T-helper 1 cell treated with Interleukin-12 subunit alpha and Interleukin-12 subunit beta and Interleukin-4 antibody, amounts not matched to agents 30 μg/mL and 1 μg/mL, for 36 hours (primary cell): ENCODE measurements around the gene MAML2.

Experiments used
- H3K27ac Mint-ChIP-seq: one replicate; pipeline ENCODE4 v1.8.0; 2021; ENCODE audit warnings: mild to moderate bottlenecking, mixed read lengths
- H3K27me3 Mint-ChIP-seq: one replicate; pipeline ENCODE4 v1.8.0; 2021; ENCODE audit warnings: low read depth, mixed read lengths
- H3K36me3 Mint-ChIP-seq: one replicate; pipeline ENCODE4 v1.8.0; 2021; ENCODE audit warnings: low read depth, mixed read lengths
- H3K4me1 Mint-ChIP-seq: one replicate; pipeline ENCODE4 v1.8.0; 2021; ENCODE audit warnings: low read depth, mixed read lengths
- H3K4me3 Mint-ChIP-seq: one replicate; pipeline ENCODE4 v1.8.0; 2021; ENCODE audit warnings: mild to moderate bottlenecking, moderate library complexity, mixed read lengths
- H3K9me3 Mint-ChIP-seq: one replicate; pipeline ENCODE4 v1.8.0; 2021; ENCODE audit warnings: mixed read lengths

The MAML2 gene

DNA sequence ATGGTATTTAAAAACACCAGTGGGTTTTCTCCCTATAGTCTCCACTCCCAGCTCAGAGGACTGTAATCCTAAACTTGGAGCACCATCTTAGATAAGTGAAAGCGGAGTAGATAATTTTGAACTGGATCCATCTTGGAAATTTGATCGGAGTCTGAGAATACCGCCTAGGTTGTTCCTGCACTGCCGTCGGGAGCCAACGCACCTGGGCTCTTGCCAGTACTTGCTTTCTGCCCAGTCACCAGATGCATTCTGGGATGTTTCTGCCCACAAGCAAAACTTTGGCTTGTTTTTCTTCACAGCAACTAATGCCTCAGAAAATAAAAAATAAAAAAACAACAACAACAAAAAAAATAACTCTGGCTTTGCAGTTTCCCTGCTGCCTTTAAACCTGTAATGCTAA lies 306.1 kb downstream of the MAML2 start:
- Mint-ChIP-seq H3K4me3 (no peak overlapping the region), H3K27ac (no peak overlapping the region), H3K36me3 (peaks cover 3% of the 10 kb centered on the region), H3K27me3 (no peaks in the 10 kb centered on the region), H3K4me1 (peaks cover 1% of the 10 kb centered on the region), H3K9me3 (no peaks in the 10 kb centered on the region)

GRCh38 chr11:96035740-96036078 lies 307.3 kb downstream of the MAML2 start:
- no peaks in the 10 kb centered on the region for H3K27me3 Mint-ChIP-seq
- H3K27ac Mint-ChIP-seq, result no peak overlapping the region
- H3K4me1 Mint-ChIP-seq, result peaks cover 1% of the 10 kb centered on the region
- H3K36me3 Mint-ChIP-seq, result peaks cover 3% of the 10 kb centered on the region
- H3K9me3 Mint-ChIP-seq, result no peaks in the 10 kb centered on the region
- no peak overlapping the region for H3K4me3 Mint-ChIP-seq

DNA sequence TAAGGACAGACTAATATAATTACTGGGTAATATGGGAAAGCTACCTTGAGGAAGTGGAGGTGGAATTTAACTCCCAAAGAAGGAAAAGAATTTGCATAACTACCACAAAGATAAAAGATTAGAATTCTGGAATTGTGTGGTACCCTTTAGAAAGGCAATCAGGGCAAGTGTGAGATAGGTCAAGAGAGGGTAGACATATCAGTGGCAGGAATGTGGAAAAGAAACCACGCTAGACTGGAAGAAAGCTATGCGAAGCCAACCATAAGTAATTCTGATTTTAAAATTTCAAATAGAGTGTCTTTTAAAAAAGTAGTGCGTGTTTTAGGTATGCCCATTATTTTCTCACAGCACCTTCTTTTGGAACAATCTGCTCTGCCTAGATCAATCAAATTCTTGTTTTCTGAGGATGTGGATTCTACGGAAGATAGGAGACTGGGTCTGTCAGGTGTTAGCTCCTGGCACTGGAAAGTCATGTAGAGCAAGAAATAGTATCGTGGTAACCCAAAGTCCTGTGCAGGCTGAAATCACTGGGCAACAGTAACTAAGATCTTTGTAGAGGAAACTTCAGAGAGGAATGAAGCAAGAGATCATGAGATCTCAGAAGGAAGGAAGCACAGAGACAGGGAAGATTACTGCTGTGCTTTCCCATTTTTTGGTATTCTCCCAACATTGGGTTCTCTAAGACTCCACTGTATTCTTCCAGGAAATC lies 307.8 kb downstream of the MAML2 start:
- peaks cover 1% of the 10 kb centered on the region for H3K4me1 Mint-ChIP-seq

GRCh38 chr11:96033599-96033998 lies 309.4 kb downstream of the MAML2 start:
- Mint-ChIP-seq H3K27ac (no peak overlapping the region), H3K27me3 (no peaks in the 10 kb centered on the region), H3K9me3 (no peaks in the 10 kb centered on the region), H3K4me3 (no peak overlapping the region), H3K4me1 (peaks cover 1% of the 10 kb centered on the region), H3K36me3 (peaks cover 3% of the 10 kb centered on the region)

More for the DNA sequence above, 307.8 kb downstream of the MAML2 start:
- Mint-ChIP-seq H3K27me3 (no peaks in the 10 kb centered on the region), H3K4me3 (no peak overlapping the region), H3K36me3 (peaks cover 3% of the 10 kb centered on the region), H3K27ac (no peak overlapping the region), H3K9me3 (no peaks in the 10 kb centered on the region)

GRCh38 chr11:96033095-96033494 lies 309.9 kb downstream of the MAML2 start:
- Mint-ChIP-seq H3K9me3 (no peaks in the 10 kb centered on the region), H3K27ac (no peak overlapping the region), H3K36me3 (peaks cover 3% of the 10 kb centered on the region), H3K4me3 (no peak overlapping the region), H3K4me1 (peaks cover 1% of the 10 kb centered on the region), H3K27me3 (no peaks in the 10 kb centered on the region)

- Mint-ChIP-seq H3K36me3 (peaks cover 7% of the 10 kb centered on the region), H3K4me1 (peaks cover 2% of the 10 kb centered on the region), H3K27ac (no peak overlapping the region), H3K27me3 (no peaks in the 10 kb centered on the region), H3K9me3 (no peaks in the 10 kb centered on the region), H3K4me3 (no peak overlapping the region)
Measured at GRCh38 chr11:96028746-96029145, 314.2 kb downstream of the MAML2 start.

- Mint-ChIP-seq H3K27me3 (no peaks in the 10 kb centered on the region), H3K4me1 (peaks cover 2% of the 10 kb centered on the region), H3K9me3 (no peaks in the 10 kb centered on the region), H3K27ac (no peak overlapping the region), H3K36me3 (peaks cover 3% of the 10 kb centered on the region), H3K4me3 (no peak overlapping the region)
Measured at GRCh38 chr11:96027021-96027420, 316.0 kb downstream of the MAML2 start.

- no peaks in the 10 kb centered on the region for H3K27me3 Mint-ChIP-seq
- peaks cover 3% of the 10 kb centered on the region for H3K36me3 Mint-ChIP-seq
- H3K9me3 Mint-ChIP-seq, result no peaks in the 10 kb centered on the region
- no peak overlapping the region for H3K27ac Mint-ChIP-seq
- no peak overlapping the region for H3K4me3 Mint-ChIP-seq
- peaks cover 2% of the 10 kb centered on the region for H3K4me1 Mint-ChIP-seq
Measured at GRCh38 chr11:96026310-96026709, 316.7 kb downstream of the MAML2 start.

DNA sequence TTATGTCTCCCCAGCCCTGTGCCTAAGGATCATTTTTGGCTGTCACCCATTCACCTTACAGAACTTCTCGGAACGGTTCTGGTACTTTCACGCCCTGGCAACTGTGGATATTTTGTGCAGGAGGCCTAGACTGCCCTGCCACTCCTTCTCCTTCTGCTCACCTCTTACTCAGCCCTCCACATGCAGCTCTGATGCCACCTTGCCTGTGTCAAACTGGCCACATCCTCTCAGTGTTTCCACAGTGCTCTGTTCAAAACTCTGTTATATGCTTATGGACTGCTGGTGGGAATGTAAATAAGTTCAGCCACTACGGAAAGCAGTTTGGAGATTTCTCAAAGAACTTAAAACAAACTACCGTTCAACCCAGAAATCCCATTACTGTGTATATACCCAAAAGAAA lies 318.3 kb downstream of the MAML2 start:
- Mint-ChIP-seq H3K4me3 (no peak overlapping the region), H3K27ac (no peak overlapping the region), H3K36me3 (peaks cover 3% of the 10 kb centered on the region), H3K27me3 (no peaks in the 10 kb centered on the region), H3K9me3 (no peaks in the 10 kb centered on the region), H3K4me1 (peaks cover 2% of the 10 kb centered on the region)

GRCh38 chr11:96023275-96023674 lies 319.7 kb downstream of the MAML2 start:
- Mint-ChIP-seq H3K36me3 (peaks cover 3% of the 10 kb centered on the region), H3K4me1 (peaks cover 2% of the 10 kb centered on the region), H3K27ac (no peak overlapping the region), H3K9me3 (no peaks in the 10 kb centered on the region), H3K27me3 (no peaks in the 10 kb centered on the region), H3K4me3 (no peak overlapping the region)

- H3K36me3 Mint-ChIP-seq, result no peaks in the 10 kb centered on the region
- H3K27ac Mint-ChIP-seq, result no peak overlapping the region
- H3K9me3 Mint-ChIP-seq, result no peaks in the 10 kb centered on the region
- no peak overlapping the region for H3K4me3 Mint-ChIP-seq
- no peaks in the 10 kb centered on the region for H3K4me1 Mint-ChIP-seq
- H3K27me3 Mint-ChIP-seq, result no peaks in the 10 kb centered on the region
Measured at GRCh38 chr11:96021901-96022650, 320.9 kb downstream of the MAML2 start.

GRCh38 chr11:96019810-96020747 lies 322.9 kb downstream of the MAML2 start:
- Mint-ChIP-seq H3K4me3 (no peak overlapping the region), H3K4me1 (peaks cover 10% of the 10 kb centered on the region), H3K27ac (no peak overlapping the region), H3K9me3 (no peaks in the 10 kb centered on the region), H3K36me3 (no peaks in the 10 kb centered on the region), H3K27me3 (no peaks in the 10 kb centered on the region)

- Mint-ChIP-seq H3K27ac (no peak overlapping the region), H3K27me3 (no peaks in the 10 kb centered on the region), H3K4me1 (peaks cover 17% of the 10 kb centered on the region), H3K36me3 (no peaks in the 10 kb centered on the region), H3K9me3 (no peaks in the 10 kb centered on the region), H3K4me3 (no peak overlapping the region)
Measured at GRCh38 chr11:96019281-96019680, 323.7 kb downstream of the MAML2 start.

DNA sequence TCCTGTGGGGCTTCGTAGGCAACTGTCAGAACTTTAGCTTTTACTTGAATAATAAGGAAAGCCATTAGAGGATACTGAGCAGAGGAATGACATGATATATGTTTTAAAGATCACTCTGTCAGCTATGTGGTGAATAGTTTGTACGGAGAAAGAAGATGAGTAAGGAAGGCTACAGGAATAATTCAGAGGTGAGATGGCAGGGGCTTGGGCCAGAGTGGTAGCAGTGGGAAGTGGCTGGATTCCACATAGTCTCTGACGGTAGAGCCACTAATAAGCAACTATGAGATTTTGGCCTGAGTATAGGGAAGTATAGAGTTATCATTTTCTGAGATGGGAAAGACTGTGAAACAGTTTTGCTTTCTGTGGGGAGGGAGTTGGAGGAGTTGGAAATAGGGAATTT lies 325.1 kb downstream of the MAML2 start:
- H3K4me1 Mint-ChIP-seq, result peaks cover 31% of the 10 kb centered on the region
- H3K4me3 Mint-ChIP-seq, result no peak overlapping the region
- no peaks in the 10 kb centered on the region for H3K9me3 Mint-ChIP-seq
- no peaks in the 10 kb centered on the region for H3K27me3 Mint-ChIP-seq
- no peak overlapping the region for H3K27ac Mint-ChIP-seq
- no peaks in the 10 kb centered on the region for H3K36me3 Mint-ChIP-seq
